SK-MEL-5 (cell line): ENCODE data around the gene DAPK1. TPM values are rescaled to one million over a fixed set of nuclear protein-coding genes. Genes with fewer than 3 reads are reported as not detected.

Source experiments
- DNase-seq: peaks from one replicate; pipeline ENCODE4 v3.0.0-alpha.2; 2016; ENCODE audit warnings: low read depth, low spot score
- in situ Hi-C: cut with HindIII; loops from 2 replicates; pipeline ENCODE4 v1.10.0; 2016; ENCODE audit warnings: low sequenced_read_pairs, high pct_unique_total_duplicates, low pct_unique_long_range_greater_than_20kb
- total RNA-seq: library from RNA; depleted of rRNA; stranded (reverse); fragments of >200 nt; shearing (Covaris generic); gene quantifications from 2 replicates; pipeline ENCODE4 v1.2.3, GENCODE V29; 2014

DAPK1 gene
- total RNA-seq, 1 experiment from 2014 or later = 38.1 TPM

GRCh38 chr9:87657190-87657589, 159.5 kb downstream of the DAPK1 start:
- in situ Hi-C loops = no loop called here
- DNase-seq = no peak

- in situ Hi-C loops = no loop called here
- DNase-seq = no peak
Measured at GRCh38 chr9:87657893-87658292, 160.2 kb downstream of the DAPK1 start.

GRCh38 chr9:87658511-87658910, 160.8 kb downstream of the DAPK1 start:
- in situ Hi-C loops = no loop called here

GRCh38 chr9:87659534-87660419, 162.1 kb downstream of the DAPK1 start:
- no peak for DNase-seq
- in situ Hi-C loops = loop anchor here (10.0 kb wide), 1 partner anchor 325 kb away; no protein-coding TSS in a partner anchor

More at GRCh38 chr9:87658511-87658910, 160.8 kb downstream of the DAPK1 start:
- DNase-seq = no peak

GRCh38 chr9:87661241-87661640, 163.6 kb downstream of the DAPK1 start:
- no peak for DNase-seq
- in situ Hi-C loops = loop anchor here (10.0 kb wide), 1 partner anchor 326 kb away; no protein-coding TSS in a partner anchor

GRCh38 chr9:87662808-87663528, 165.3 kb downstream of the DAPK1 start:
- in situ Hi-C loops = loop anchor here (10.0 kb wide), 1 partner anchor 328 kb away; no protein-coding TSS in a partner anchor
- peak; percentile 82 for DNase-seq

GRCh38 chr9:87663556-87663955, 165.9 kb downstream of the DAPK1 start:
- no peak for DNase-seq
- in situ Hi-C loops = loop anchor here (10.0 kb wide), 1 partner anchor 329 kb away; no protein-coding TSS in a partner anchor

DNA sequence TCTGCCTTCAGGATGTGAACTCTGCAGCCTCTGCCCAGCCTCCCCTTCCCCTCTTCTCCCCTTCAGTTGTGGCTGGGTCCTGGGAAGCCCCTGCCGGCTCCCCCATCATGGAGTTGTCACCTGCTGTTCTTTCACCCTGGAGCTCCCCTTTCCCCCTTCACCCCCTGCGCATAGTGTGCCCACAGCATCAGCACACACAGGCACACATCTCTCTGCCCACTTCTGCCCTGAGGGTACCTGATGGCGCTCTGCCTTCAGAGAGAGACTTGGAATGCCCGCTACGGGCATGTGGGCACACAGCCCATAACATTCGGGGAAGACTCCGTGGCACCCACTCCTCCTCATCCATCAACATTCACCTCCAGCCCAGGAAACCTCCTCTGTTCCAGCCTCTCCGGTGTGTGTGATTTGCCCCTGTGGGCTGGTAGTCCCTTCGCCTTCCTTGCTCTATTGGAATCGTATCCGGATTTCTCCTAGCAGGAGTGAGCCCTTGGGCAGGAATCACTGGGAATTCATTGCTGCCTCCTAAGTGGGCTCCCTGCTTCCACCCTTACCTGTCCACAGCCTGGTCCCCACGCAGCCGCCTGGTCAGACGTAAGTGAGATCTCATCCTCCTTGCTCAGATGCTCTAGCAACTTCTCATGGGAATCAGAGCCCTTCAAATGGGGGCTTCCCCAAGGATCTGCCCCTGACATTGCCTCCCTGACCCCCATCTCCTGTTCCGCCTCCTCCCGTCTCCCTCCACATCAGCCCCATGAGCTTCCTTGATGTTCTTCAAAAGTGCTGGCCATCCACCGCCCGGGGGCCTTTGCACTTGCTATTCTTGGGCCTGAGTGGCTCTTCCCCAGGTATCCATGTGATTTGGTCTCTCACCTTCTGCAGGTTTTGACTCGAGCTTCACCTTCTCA, 166.7 kb downstream of the DAPK1 start:
- in situ Hi-C loops = loop anchor here (10.0 kb wide), 1 partner anchor 330 kb away; no protein-coding TSS in a partner anchor
- DNase-seq = no peak

DNA sequence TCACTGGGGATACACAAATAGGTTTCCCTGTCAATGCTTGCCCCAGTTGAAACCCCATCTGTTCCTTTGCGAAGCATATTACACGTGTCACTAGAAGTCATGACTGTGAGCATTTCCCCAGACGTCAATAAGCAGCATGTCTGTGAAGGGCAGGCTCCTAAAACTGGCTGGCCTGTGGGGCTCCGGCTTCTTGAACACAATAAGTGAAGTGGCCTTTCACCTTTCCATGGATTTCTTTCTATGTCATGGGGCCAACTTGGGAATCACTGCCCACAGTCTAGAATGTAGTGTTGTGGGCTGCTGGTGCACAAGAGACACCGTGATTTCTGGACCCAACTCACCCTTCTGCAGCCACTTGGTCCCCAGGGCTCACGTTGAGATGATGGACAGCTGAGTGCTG, 167.8 kb downstream of the DAPK1 start:
- in situ Hi-C loops = loop anchor here (10.0 kb wide), 1 partner anchor 331 kb away; no protein-coding TSS in a partner anchor
- no peak for DNase-seq

DNA sequence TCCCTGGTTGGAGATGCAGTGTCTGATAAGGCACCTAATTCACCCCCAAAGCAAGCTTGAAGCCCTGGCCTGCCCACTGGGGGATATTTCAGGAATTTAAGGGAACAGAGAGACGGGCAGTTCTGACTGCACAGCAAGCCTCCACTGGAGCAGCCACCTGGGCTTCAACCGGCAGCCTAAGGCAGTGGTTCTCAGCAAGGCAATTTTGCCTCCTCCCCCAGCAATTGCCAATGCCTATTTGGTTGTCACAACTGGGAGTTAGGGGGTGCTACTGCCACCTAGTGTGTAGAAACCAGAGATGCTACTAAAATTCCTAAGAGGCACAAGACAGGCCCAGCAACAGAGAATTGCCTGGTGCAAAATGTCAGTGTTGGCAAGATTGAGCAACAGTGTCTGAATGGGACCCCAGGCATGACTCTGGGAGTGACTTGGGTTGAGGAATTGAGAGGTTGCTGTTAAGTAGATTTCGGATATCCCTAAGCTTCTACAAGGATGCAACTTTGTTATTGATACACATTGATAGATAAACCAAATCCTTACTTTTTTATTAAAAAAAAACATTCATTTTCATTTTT, 169.6 kb downstream of the DAPK1 start:
- DNase-seq = peak; percentile 63
- in situ Hi-C loops = loop anchor here (10.0 kb wide), 1 partner anchor 332 kb away; no protein-coding TSS in a partner anchor

GRCh38 chr9:87668222-87668621, 170.6 kb downstream of the DAPK1 start:
- in situ Hi-C loops = loop anchor here (10.0 kb wide), 1 partner anchor 333 kb away; no protein-coding TSS in a partner anchor
- no peak for DNase-seq

DNA sequence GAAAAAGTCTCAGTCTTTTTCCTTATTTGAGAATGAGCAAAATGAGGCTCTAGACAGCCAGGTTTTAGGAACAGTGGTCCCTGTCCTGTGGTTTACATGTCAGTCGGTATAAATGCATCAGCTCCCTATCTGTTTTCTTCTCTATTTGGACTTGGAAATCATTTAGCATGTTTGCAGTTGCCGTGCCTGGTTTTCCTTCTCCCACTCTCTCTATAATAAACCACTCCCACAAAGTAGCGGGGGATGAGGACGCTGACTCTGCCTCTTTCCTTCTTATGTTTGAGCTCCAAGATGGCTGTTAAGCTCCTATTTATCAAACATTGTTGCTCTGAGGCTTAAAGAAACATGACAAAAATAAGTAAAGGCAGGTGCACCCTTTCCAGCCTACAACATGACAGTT, 171.1 kb downstream of the DAPK1 start:
- no peak for DNase-seq
- in situ Hi-C loops = loop anchor here (10.0 kb wide), 1 partner anchor 334 kb away; no protein-coding TSS in a partner anchor

DNA sequence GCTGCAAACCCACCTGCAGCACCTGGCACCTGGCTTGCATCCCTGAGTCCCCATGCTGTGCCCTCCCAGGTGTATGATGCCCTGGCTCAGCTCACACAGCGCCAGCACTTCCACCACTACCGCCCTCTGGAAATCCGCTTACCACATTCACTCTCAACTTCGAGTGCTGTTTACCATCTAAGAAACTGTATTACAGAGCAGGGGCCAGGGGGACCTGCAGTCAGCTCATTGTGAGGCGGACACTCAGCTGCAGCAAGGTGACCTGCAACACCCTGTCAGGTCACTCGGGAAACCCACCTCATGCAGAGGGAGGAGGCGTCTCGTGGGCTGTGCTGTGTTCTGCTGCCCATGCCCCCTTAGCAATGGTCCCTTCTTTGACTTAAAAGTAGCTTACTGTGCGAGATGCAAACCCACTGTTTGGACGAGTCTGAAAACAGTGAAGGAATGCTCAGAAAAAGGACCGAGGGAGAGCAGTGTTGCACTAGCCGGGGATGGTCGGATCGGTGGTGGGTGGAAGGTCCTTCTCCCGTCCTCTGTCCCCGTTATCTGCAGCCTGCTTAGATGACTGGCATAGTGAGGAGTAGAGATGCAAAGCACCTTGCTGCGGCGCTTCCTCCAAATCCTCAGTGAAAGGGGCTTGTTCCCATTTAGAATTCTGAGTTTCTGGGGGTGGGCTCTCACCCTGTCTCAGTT, 173.1 kb downstream of the DAPK1 start:
- DNase-seq = no peak
- in situ Hi-C loops = no loop called here

DNA sequence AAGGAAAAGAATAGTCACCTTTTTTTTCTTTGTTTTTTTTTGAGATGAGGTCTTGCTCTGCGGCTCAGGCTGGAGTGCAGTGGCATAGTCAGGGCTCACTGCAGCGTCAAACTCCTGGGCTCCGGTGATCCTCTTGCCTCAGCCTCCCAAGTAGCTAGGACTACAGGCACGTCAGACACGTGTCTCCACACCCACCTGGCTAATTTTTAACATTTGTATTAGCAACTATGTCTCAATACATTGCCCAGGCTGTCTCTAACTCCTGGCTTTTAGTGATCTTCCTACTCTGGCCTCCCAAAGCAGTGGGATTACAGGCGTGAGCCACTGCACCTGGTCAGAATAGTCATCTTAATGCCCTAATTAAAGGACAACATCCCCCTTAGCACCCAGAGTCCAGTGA, 173.8 kb downstream of the DAPK1 start:
- no peak for DNase-seq
- in situ Hi-C loops = no loop called here

DNA sequence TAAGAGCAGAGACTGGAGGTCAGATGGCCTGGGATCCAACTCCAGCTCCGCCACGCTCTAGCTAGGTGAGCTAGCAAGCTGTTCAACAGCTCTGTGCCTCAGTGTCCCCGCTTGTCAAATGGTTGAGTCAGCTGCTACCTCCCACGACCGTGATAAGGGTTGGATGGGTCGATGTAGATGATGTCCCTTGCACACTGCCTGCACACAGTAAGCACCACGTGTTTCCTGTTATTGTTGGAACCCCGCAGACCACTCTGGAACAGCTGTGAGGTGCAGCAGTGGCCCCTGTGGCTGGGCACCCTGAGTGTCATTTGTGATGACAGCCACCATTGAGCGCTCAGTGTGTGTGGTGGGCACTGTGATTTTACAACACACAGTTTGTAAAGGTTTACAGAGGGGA, 174.3 kb downstream of the DAPK1 start:
- in situ Hi-C loops = no loop called here

DNA sequence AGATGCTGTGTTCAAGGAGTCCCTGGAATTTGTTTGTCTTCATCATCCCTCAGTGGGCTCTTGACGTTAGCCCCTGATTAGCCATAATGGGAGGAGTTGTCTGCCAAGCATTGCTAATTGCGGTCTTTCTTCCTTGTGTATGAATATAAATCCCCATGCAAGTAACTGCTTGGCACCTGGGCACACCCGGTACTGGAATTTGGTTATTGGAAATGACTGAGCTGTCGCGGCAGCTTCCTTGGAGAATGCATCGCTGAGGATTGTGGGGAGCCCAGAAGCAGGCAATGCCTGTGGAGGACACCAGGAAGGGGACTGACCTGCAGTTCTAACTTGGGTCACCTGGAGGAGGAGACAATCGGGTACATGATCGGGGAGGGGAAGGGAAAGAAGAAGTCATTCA, 174.9 kb downstream of the DAPK1 start:
- in situ Hi-C loops = no loop called here
- no peak for DNase-seq

More for the DNA sequence above, 174.3 kb downstream of the DAPK1 start:
- DNase-seq = no peak
